Stimulated activated CD8-positive, alpha-beta memory T cell treated with anti-CD3 and anti-CD28 coated beads, Interleukin-4, amount 100 ng/mL, for 1 hour (primary cell): ENCODE results near the gene MCRS1.
"Not testable (repeated sequence)": the region's sequence is repeated elsewhere in the genome, so short reads cannot be mapped to it uniquely, and the experiment has no call there.

Experiments
- DNase-seq, 2 donors: peaks; one replicate each; pipeline ENCODE4 v3.0.0-alpha.2; 2020; ENCODE audit warnings: low read depth in 2 of 2, low spot score in 1 of 2

MCRS1 gene

GRCh38 chr12:49541911-49542505, 25.9 kb downstream of the MCRS1 start:
- DNase-seq = no peak

- no peak for DNase-seq
These were observed 26.6 kb downstream of the MCRS1 start for GRCh38 chr12:49541140-49541861.

GRCh38 chr12:49540229-49541139, 27.5 kb downstream of the MCRS1 start:
- no peak for DNase-seq

GRCh38 chr12:49539406-49540228, 28.3 kb downstream of the MCRS1 start:
- DNase-seq = no peak

- DNase-seq = peak; percentile 75 to 82
These were observed 29.2 kb downstream of the MCRS1 start, which contains the start of gene KCNH3 for GRCh38 chr12:49538510-49539403. Gene KCNH3 (plus strand): TSS chr12:49539030. CDS start chr12:49539417, 387 bp downstream.

GRCh38 chr12:49537752-49538509, 30.0 kb downstream of the MCRS1 start:
- DNase-seq = no peak

- no peak for DNase-seq
These were observed 30.7 kb downstream of the MCRS1 start for GRCh38 chr12:49537231-49537751.

GRCh38 chr12:49536526-49537071, 31.3 kb downstream of the MCRS1 start:
- DNase-seq = no peak

- DNase-seq = no peak
These were observed 31.9 kb downstream of the MCRS1 start for GRCh38 chr12:49535921-49536525.

- DNase-seq = no peak
These were observed 33.1 kb downstream of the MCRS1 start for GRCh38 chr12:49534731-49535278.

GRCh38 chr12:49534122-49534521, 33.8 kb downstream of the MCRS1 start:
- DNase-seq = not testable (repeated sequence)

GRCh38 chr12:49533331-49533730, 34.6 kb downstream of the MCRS1 start:
- DNase-seq = no peak

- no peak for DNase-seq
These were observed 36.2 kb downstream of the MCRS1 start for GRCh38 chr12:49531745-49532144.

GRCh38 chr12:49529414-49529813, 38.5 kb downstream of the MCRS1 start:
- no peak for DNase-seq

- no peak for DNase-seq
These were observed 40.4 kb downstream of the MCRS1 start for GRCh38 chr12:49527361-49528130.

GRCh38 chr12:49525942-49526341, 42.0 kb downstream of the MCRS1 start:
- DNase-seq = no peak

- no peak for DNase-seq
These were observed 43.1 kb downstream of the MCRS1 start for GRCh38 chr12:49524660-49525324.
